Left kidney (tissue), 2 donors: ENCODE measurements around the gene ERCC6L2. TPM values are rescaled to one million over a fixed set of nuclear protein-coding genes. Genes with fewer than 3 reads are reported as not detected.

Source experiments
- DNase-seq: peaks from one replicate; pipeline ENCODE4 v3.0.0-alpha.2; 2013
- polyA plus RNA-seq: library from polyadenylated mRNA; unstranded; fragments of 120-200 nt; gene quantifications from one replicate; pipeline ENCODE4 v1.2.1, GENCODE V29; 2013; ENCODE audit not compliant: insufficient read length

Gene ERCC6L2
- polyA plus RNA-seq, 1 donor = 55.4 TPM

- DNase-seq = no peak
Observed at GRCh38 chr9:95857896-95858295, 17.6 kb upstream of the ERCC6L2 start.

GRCh38 chr9:95862343-95862742 lies 13.1 kb upstream of the ERCC6L2 start:
- DNase-seq = no peak

GRCh38 chr9:95864852-95865580 lies 10.5 kb upstream of the ERCC6L2 start:
- DNase-seq = no peak

GRCh38 chr9:95870352-95870751 lies 5.1 kb upstream of the ERCC6L2 start:
- DNase-seq = no peak

GRCh38 chr9:95870906-95871305 lies 4.6 kb upstream of the ERCC6L2 start:
- DNase-seq = no peak

- no peak for DNase-seq
Observed at GRCh38 chr9:95874303-95874988, 1.0 kb upstream of the ERCC6L2 start.

GRCh38 chr9:95874989-95875304 lies 544 bp upstream of the ERCC6L2 start:
- peak; percentile 50 for DNase-seq

GRCh38 chr9:95876138-95876444 lies 600 bp downstream of the ERCC6L2 start:
- no peak for DNase-seq

- DNase-seq = no peak
Observed at GRCh38 chr9:95876595-95876994, 1.1 kb downstream of the ERCC6L2 start.

GRCh38 chr9:95877984-95878383 lies 2.5 kb downstream of the ERCC6L2 start:
- no peak for DNase-seq

GRCh38 chr9:95879591-95879990 lies 4.1 kb downstream of the ERCC6L2 start:
- no peak for DNase-seq

GRCh38 chr9:95880021-95880690 lies 4.7 kb downstream of the ERCC6L2 start:
- DNase-seq = peak; percentile 75

GRCh38 chr9:95887926-95888497 lies 12.5 kb downstream of the ERCC6L2 start:
- DNase-seq = no peak

- no peak for DNase-seq
Observed at GRCh38 chr9:95890594-95890993, 15.1 kb downstream of the ERCC6L2 start.

GRCh38 chr9:95891067-95891671 lies 15.7 kb downstream of the ERCC6L2 start:
- DNase-seq = no peak

- no peak for DNase-seq
Observed at GRCh38 chr9:95892690-95893089, 17.2 kb downstream of the ERCC6L2 start.

- no peak for DNase-seq
Observed at GRCh38 chr9:95896580-95896979, 21.1 kb downstream of the ERCC6L2 start.

GRCh38 chr9:95901506-95901905 lies 26.0 kb downstream of the ERCC6L2 start:
- DNase-seq = no peak

GRCh38 chr9:95903398-95903797 lies 27.9 kb downstream of the ERCC6L2 start:
- no peak for DNase-seq

GRCh38 chr9:95907794-95908193 lies 32.3 kb downstream of the ERCC6L2 start:
- no peak for DNase-seq

- DNase-seq = no peak
Observed at GRCh38 chr9:95910023-95910707, 34.7 kb downstream of the ERCC6L2 start.

GRCh38 chr9:95910770-95911340 lies 35.4 kb downstream of the ERCC6L2 start:
- DNase-seq = no peak
